CD8-positive, alpha-beta memory T cell (primary cell): ENCODE data around the gene STK4. TPM values are rescaled to one million over a fixed set of nuclear protein-coding genes. Genes with fewer than 3 reads are reported as not detected.

Experiments
- CTCF ChIA-PET: fragments of 350-600 bp; sonication (Branson Sonifier 250); formaldehyde crosslinking; loops from one replicate; lab custom pipeline; 2021; ENCODE audit warnings: antibody characterized with exemption; lab: Charles Lee
- POLR2A ChIA-PET: fragments of 350-600 bp; sonication (Branson Sonifier 250); formaldehyde crosslinking; loops from one replicate; lab custom pipeline; 2021; ENCODE audit warnings: antibody characterized with exemption; lab: Charles Lee
- DNase-seq, 5 donors: peaks; one replicate each; pipeline versions ENCODE4 v3.0.0 to v3.0.0-alpha.2; 2020 to 2022; ENCODE audit warnings: mixed read lengths in 1 of 5
- H3K27ac ChIP-seq: one replicate; pipeline ENCODE4 v1.7.0; 2013; ENCODE audit warnings: low read depth, mild to moderate bottlenecking, low read length, moderate library complexity
- H3K27me3 ChIP-seq: 2 replicates; pipeline ENCODE4 v1.7.0; 2013; ENCODE audit warnings: low read length, mild to moderate bottlenecking; ENCODE audit not compliant: insufficient read depth, poor library complexity, severe bottlenecking
- H3K36me3 ChIP-seq: 2 replicates; pipeline ENCODE4 v1.7.0; 2013; ENCODE audit warnings: mild to moderate bottlenecking, low read length, moderate library complexity; ENCODE audit not compliant: insufficient read depth
- H3K4me1 ChIP-seq: 2 replicates; pipeline ENCODE4 v1.7.0; 2013; ENCODE audit warnings: mild to moderate bottlenecking, low read length, moderate library complexity; ENCODE audit not compliant: insufficient read depth
- H3K4me3 ChIP-seq: 2 replicates; pipeline ENCODE4 v1.7.0; 2013; ENCODE audit warnings: mild to moderate bottlenecking, low read length
- H3K9me3 ChIP-seq: 2 replicates; pipeline ENCODE4 v1.7.0; 2013; ENCODE audit warnings: mild to moderate bottlenecking, low read length
- H3K27ac Mint-ChIP-seq, 8 donors: one replicate each; pipeline ENCODE4 v1.8.0; 2020 to 2021; ENCODE audit warnings: mixed read lengths in 8 of 8, mild to moderate bottlenecking in 6 of 8, inconsistent platforms in 3 of 8, moderate library complexity in 3 of 8
- H3K27me3 Mint-ChIP-seq, 2 donors: one replicate each; pipeline ENCODE4 v1.8.0; 2020 to 2021; ENCODE audit warnings: mixed read lengths in 2 of 2, mild to moderate bottlenecking in 1 of 2, moderate library complexity in 1 of 2
- H3K36me3 Mint-ChIP-seq, 3 donors: one replicate each; pipeline ENCODE4 v1.8.0; 2020 to 2021; ENCODE audit warnings: mixed read lengths in 3 of 3, inconsistent platforms in 1 of 3, mild to moderate bottlenecking in 1 of 3
- H3K4me1 Mint-ChIP-seq, 3 donors: one replicate each; pipeline ENCODE4 v1.8.0; 2020 to 2021; ENCODE audit warnings: mixed read lengths in 3 of 3, inconsistent platforms in 1 of 3, mild to moderate bottlenecking in 1 of 3
- H3K4me3 Mint-ChIP-seq, 7 donors: one replicate each; pipeline ENCODE4 v1.8.0; 2020 to 2021; ENCODE audit warnings: mixed read lengths in 7 of 7, mild to moderate bottlenecking in 6 of 7, moderate library complexity in 4 of 7, inconsistent platforms in 2 of 7
- H3K9me3 Mint-ChIP-seq, 5 donors: one replicate each; pipeline ENCODE4 v1.8.0; 2020 to 2022; ENCODE audit warnings: mixed read lengths in 5 of 5, mild to moderate bottlenecking in 3 of 5, moderate library complexity in 2 of 5, inconsistent platforms in 1 of 5
- polyA plus RNA-seq: library from polyadenylated mRNA; unstranded; fragments of 300-500 nt; fragmentation: Illumina TruSeq; gene quantifications from one replicate; pipeline ENCODE4 v1.2.3, GENCODE V29; 2021
- total RNA-seq, 2 experiments: library from RNA; stranded (reverse); gene quantifications; one replicate each; pipeline ENCODE4 v1.2.3, GENCODE V29; 2021

The STK4 gene
- total and polyA plus RNA-seq, 3 experiments from 2014 or later: 192 to 210 (median 200) TPM

DNA sequence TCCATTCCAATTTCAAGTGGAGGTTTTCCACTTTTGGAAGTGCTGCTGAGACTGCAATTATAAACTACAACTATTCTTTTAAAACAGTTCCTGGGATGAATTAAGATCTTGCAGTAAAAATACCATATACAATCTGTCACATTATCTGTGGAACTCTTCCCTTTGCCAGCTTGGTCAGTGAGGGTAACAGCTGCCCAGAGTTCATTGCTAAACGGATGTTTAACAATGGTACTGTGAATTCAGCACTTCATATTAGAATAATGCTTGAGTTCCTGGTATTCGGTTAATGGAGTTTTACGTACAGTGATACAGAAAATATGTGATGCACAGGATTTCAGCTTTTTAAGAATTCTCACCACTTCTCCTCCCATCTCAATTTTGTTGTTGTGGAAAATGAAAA lies 83.1 kb downstream of the STK4 start:
- peaks cover 0 to 78% (median 10%) of the 10 kb centered on the region in 3 donors for H3K36me3 Mint-ChIP-seq
- DNase-seq: no peak
- CTCF ChIA-PET: interaction anchor here (1.2 kb wide), 1 partner anchor 47 kb away, joined by 5 read pairs; no protein-coding TSS in a partner anchor
- H3K4me1 ChIP-seq: peaks cover 70% of the 10 kb centered on the region
- no peak overlapping the region for H3K27ac ChIP-seq
- H3K4me1 Mint-ChIP-seq: peaks cover 69 to 82% (median 80%) of the 10 kb centered on the region in 3 donors
- no peaks in the 10 kb centered on the region for H3K27me3 ChIP-seq
- peak overlapping the region in 5 of 7 donors; percentile 14 to 75 (median 60) for H3K4me3 Mint-ChIP-seq
- no peak overlapping the region for H3K4me3 ChIP-seq
- H3K36me3 ChIP-seq: peaks cover 16% of the 10 kb centered on the region
- no peaks in the 10 kb centered on the region for H3K9me3 ChIP-seq
- POLR2A ChIA-PET: no interaction called here
- no peaks in the 10 kb centered on the region for H3K27me3 Mint-ChIP-seq
- H3K9me3 Mint-ChIP-seq: no peaks in the 10 kb centered on the region
- H3K27ac Mint-ChIP-seq: peak overlapping the region in 7 of 8 donors; percentile 76 to 95 (median 79)

DNA sequence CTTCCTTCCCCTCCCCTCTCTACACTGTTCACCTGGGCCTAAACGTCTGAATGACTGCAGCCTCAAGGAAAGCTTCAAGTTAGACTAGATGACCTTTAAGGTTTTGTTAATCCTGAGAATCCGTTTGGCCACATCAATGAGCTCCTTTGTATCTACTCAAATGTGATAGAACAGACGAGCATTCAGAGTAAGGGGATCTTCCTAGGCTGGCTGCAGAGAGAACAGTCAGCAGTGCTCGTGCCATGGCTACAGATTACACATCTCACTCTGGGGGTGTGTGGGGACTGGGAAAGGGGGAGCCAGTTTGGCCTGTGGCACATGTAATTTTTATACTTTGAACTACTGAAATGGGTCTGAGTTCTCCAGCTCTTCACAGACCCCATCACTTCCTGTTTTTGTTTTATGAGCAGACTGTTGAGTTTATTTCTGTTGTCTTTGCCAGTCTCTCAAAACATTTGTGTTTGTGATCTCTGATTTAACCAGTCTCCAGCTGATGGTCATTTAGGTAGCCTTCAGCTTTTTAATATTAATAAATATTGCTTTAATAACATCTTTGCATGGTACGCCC lies 83.7 kb downstream of the STK4 start:
- Histone ChIP-seq H3K27ac (no peak overlapping the region), H3K36me3 (peaks cover 19% of the 10 kb centered on the region), H3K4me3 (no peak overlapping the region), H3K27me3 (no peaks in the 10 kb centered on the region), H3K4me1 (peaks cover 69% of the 10 kb centered on the region), H3K9me3 (no peaks in the 10 kb centered on the region)
- no peaks in the 10 kb centered on the region for H3K9me3 Mint-ChIP-seq
- no peaks in the 10 kb centered on the region for H3K27me3 Mint-ChIP-seq
- DNase-seq: no peak
- CTCF ChIA-PET: interaction anchor here (1.2 to 1.3 kb wide), 2 partner anchors 38 to 46 kb away, joined by 3 to 5 read pairs; no protein-coding TSS in a partner anchor
- peaks cover 73 to 86% (median 84%) of the 10 kb centered on the region in 3 donors for H3K4me1 Mint-ChIP-seq
- peak overlapping the region in 6 of 7 donors; percentile 14 to 75 (median 59) for H3K4me3 Mint-ChIP-seq
- POLR2A ChIA-PET: interaction anchor here (0.9 kb wide), 1 partner anchor 80 kb away, joined by 5 read pairs; no protein-coding TSS in a partner anchor
- H3K27ac Mint-ChIP-seq: peak overlapping the region; percentile 70 to 90 (median 79)
- H3K36me3 Mint-ChIP-seq: peaks cover 3 to 82% (median 10%) of the 10 kb centered on the region in 3 donors

DNA sequence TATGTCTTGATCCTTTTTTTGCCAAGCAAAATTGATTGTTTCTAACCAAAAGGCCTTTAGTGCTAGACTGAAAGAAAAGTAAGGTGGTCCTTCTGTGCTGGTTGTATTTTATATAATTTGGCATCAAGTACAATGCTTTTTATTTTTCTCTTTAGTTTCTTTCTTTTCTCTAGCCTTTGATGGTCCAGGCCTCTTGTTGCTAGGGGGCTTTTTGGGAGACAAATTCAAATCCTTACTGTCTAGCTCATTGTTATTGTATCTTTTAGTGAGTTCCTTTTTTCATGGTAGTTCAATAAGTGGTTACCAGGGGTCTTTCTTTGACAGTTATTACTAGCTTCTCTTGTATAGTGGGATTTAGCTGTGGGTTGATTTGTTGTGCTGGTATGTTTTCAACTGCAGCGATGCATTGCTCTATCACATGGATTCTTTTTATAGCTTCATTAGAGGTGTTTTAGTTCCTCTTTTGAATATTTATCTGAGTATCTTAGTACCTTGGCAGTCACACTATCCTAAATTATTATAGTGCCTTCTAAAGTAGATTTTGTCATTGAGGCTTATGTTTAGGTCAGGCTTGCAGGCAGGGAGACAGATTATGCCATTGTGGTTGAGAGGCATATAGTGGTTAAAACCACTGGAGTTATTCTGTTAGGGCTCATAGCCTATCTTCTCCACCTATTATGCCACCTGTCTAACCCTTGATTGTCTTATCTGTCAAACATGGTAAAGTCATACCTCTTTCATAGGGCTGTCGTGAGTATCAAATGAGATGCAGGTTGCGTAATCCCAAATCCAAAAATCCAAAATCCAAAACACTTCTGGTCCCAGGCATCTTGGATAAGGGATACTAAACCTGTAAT lies 85.1 kb downstream of the STK4 start:
- peak overlapping the region in 6 of 8 donors; percentile 28 to 90 (median 68) for H3K27ac Mint-ChIP-seq
- POLR2A ChIA-PET: interaction anchor here (0.6 kb wide), 1 partner anchor 85 kb away, joined by 5 read pairs; the partner anchor contains the start of gene STK4
- peaks cover 69% of the 10 kb centered on the region for H3K4me1 ChIP-seq

DNA sequence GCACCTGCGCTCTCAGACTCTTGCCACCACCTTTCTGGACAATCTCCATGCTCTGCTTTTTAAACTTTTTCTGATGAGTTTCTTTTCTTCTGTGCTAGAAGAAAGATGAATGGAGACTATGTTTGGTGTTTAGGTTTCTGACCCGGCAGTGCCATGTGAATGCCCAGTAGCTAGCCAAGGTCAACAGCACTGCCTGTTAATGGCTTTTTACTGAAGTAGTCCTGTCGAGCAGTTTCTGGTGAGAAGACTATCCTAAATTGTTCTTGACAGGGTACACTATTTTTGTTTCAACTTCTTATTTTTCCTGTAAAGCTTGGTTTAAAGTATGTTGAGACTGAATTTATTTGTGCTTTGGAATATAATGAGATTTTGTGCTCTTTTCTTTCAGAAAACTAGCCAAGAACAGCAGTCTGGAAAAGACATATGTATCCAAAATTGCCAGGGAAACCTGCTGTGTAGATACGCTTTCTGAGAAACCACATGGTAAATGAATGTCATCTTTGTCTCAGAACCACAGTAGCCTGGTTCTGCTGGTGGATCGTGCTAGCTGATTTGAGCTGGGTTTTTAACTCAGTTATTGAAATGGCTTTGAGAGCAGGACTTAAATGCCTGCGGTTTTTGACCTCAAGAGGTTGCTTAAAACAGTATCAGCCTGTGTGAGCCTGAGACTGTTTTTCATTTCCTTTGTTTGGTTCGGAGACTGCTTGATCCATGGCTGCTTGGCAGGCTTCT lies 86.6 kb downstream of the STK4 start:
- Mint-ChIP-seq H3K4me3 (peak overlapping the region in 6 of 7 donors; percentile 11 to 59 (median 41)), H3K27me3 (no peaks in the 10 kb centered on the region), H3K9me3 (no peaks in the 10 kb centered on the region), H3K27ac (peak overlapping the region in 7 of 8 donors; percentile 44 to 76 (median 64)), H3K36me3 (peaks cover 9 to 84% (median 19%) of the 10 kb centered on the region in 3 donors), H3K4me1 (peaks cover 79 to 92% (median 92%) of the 10 kb centered on the region in 3 donors)
- Histone ChIP-seq H3K27me3 (no peaks in the 10 kb centered on the region), H3K36me3 (peaks cover 40% of the 10 kb centered on the region), H3K4me1 (peaks cover 60% of the 10 kb centered on the region), H3K27ac (no peak overlapping the region), H3K9me3 (no peaks in the 10 kb centered on the region), H3K4me3 (no peak overlapping the region)
- POLR2A ChIA-PET: interaction anchor here (0.6 to 0.9 kb wide), 3 partner anchors 9 to 747 kb away, joined by 3 read pairs; no protein-coding TSS in a partner anchor
- peak in 3 of 5 donors; percentile 35 to 51 (median 41) for DNase-seq
- CTCF ChIA-PET: interaction anchor here (1.4 to 3.3 kb wide), 3 partner anchors 9 to 57 kb away, joined by 3 to 13 read pairs (median 9); no protein-coding TSS in a partner anchor

More for the DNA sequence above, 85.1 kb downstream of the STK4 start:
- Histone ChIP-seq H3K27ac (no peak overlapping the region), H3K4me3 (no peak overlapping the region), H3K27me3 (no peaks in the 10 kb centered on the region), H3K9me3 (no peaks in the 10 kb centered on the region), H3K36me3 (peaks cover 28% of the 10 kb centered on the region)
- Mint-ChIP-seq H3K4me1 (peaks cover 81 to 91% (median 91%) of the 10 kb centered on the region in 3 donors), H3K36me3 (peaks cover 9 to 83% (median 15%) of the 10 kb centered on the region in 3 donors), H3K27me3 (no peaks in the 10 kb centered on the region), H3K9me3 (no peaks in the 10 kb centered on the region), H3K4me3 (peak overlapping the region; percentile 5 to 66 (median 49))
- CTCF ChIA-PET: interaction anchor here (1.3 kb wide), 1 partner anchor 40 kb away, joined by 3 read pairs; no protein-coding TSS in a partner anchor
- DNase-seq: no peak

DNA sequence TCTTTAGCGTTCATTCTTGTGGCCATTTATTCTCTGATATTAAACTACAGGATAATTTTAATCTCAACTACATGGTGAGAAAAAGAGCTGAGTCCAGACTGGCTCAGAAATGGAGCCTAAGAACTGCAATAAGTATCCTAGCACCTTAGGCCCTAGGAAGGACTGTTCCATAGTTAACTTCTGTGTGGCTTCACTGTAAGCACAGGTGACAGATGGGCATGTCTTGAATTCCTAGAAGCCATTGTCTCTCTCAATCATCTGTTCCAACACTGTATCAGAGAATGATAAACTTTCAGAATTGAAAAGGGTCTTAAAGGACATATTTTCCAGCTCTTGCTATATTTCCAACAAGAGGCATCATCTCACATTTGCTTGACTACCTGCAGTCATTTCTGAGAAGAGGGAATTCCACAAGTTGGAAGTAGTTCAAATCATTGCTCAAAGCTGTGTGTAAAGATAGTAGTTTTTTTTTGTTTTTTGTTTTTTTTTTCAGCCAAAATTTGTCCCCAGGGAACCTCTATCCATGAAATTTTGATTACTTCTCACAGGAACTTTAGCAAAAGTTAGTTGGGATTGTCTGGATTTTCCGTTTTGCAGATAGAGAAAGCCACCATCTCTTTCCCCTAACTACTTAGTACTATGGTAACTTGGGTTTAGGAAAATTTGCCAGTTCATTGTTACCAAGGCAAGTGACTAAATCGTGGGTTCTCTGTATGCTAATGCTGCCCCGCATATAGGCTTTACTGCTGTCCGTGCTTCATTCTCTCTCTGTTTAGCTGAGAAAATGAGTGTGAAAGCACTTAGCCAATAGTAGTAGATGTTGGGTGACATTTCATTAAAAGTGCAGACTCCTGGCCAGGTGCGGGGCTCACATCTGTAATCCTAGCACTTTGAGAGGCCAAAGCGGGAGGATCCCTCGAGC lies 87.4 kb downstream of the STK4 start:
- no peaks in the 10 kb centered on the region for H3K9me3 Mint-ChIP-seq
- Histone ChIP-seq H3K27me3 (no peaks in the 10 kb centered on the region), H3K4me3 (no peak overlapping the region), H3K4me1 (peaks cover 62% of the 10 kb centered on the region), H3K27ac (no peak overlapping the region), H3K9me3 (no peaks in the 10 kb centered on the region), H3K36me3 (peaks cover 40% of the 10 kb centered on the region)
- peak overlapping the region; percentile 10 to 76 (median 62) for H3K27ac Mint-ChIP-seq
- DNase-seq: no peak
- CTCF ChIA-PET: interaction anchor here (1.4 to 3.3 kb wide), 3 partner anchors 10 to 58 kb away, joined by 3 to 13 read pairs (median 9); no protein-coding TSS in a partner anchor
- peaks cover 81 to 92% (median 92%) of the 10 kb centered on the region in 3 donors for H3K4me1 Mint-ChIP-seq
- POLR2A ChIA-PET: interaction anchor here (0.6 to 0.9 kb wide), 2 partner anchors 10 to 746 kb away, joined by 3 read pairs; no protein-coding TSS in a partner anchor
- H3K27me3 Mint-ChIP-seq: no peaks in the 10 kb centered on the region
- H3K36me3 Mint-ChIP-seq: peaks cover 9 to 84% (median 19%) of the 10 kb centered on the region in 3 donors
- H3K4me3 Mint-ChIP-seq: peak overlapping the region in 6 of 7 donors; percentile 11 to 59 (median 41)

DNA sequence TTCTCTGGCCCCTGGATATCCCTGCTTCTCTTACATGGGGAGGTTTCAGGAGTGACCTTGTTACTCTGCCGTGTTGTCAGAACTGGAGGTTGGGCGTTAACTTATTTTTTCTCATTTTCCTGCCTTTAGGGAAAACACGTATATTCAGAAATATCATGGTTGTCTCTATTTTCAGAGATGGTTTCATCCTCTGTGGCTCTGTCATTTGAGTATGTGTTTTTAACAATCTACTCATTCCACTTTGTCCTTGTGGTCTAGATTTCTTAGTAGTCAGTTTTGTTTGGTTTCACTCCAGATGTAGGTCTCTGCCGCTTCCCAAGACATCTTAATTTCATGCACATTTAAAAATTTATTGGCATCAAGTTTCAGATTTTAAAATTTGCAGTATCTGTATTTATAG lies 88.7 kb downstream of the STK4 start:
- H3K36me3 ChIP-seq: peaks cover 40% of the 10 kb centered on the region
- H3K4me3 Mint-ChIP-seq: peak overlapping the region in 3 of 7 donors; percentile 36 to 82 (median 43)

More for the DNA sequence above, 88.7 kb downstream of the STK4 start:
- Mint-ChIP-seq H3K36me3 (peaks cover 9 to 80% (median 20%) of the 10 kb centered on the region in 3 donors), H3K27me3 (no peaks in the 10 kb centered on the region), H3K9me3 (no peaks in the 10 kb centered on the region), H3K4me1 (peaks cover 78 to 89% (median 89%) of the 10 kb centered on the region in 3 donors), H3K27ac (peak overlapping the region; percentile 20 to 92 (median 71))
- H3K27me3 ChIP-seq: no peaks in the 10 kb centered on the region
- H3K4me3 ChIP-seq: no peak overlapping the region
- H3K9me3 ChIP-seq: no peaks in the 10 kb centered on the region
- H3K4me1 ChIP-seq: peaks cover 56% of the 10 kb centered on the region
- ChIA-PET POLR2A (no interaction called here), CTCF (interaction anchor here (1.5 to 3.3 kb wide), 3 partner anchors 11 to 44 kb away, joined by 4 to 13 read pairs (median 5); no protein-coding TSS in a partner anchor)
- H3K27ac ChIP-seq: no peak overlapping the region
- no peak for DNase-seq
